Right lobe of liver (tissue), 4 donors: ENCODE results near the gene PIWIL1.

Experiments
- POLR2A ChIP-seq: fragments of 450-650 bp; IDR thresholded peaks from one replicate; pipeline ENCODE4 v1.6.1; 2017; ENCODE audit warnings: antibody characterized with exemption, mild to moderate bottlenecking
- TF ChIP-seq, protein P1 (sequence below), 4 donors: fragments of 200-600 bp in 3 of 4; fragments of 450-650 bp in 1 of 4; IDR thresholded peaks; one replicate each; pipeline versions ENCODE4 v1.5.1 to v1.8.0; 2016 to 2022; ENCODE audit warnings: antibody characterized with exemption in 4 of 4, mild to moderate bottlenecking in 2 of 4
- donor health status: DM: no; HTN: no; CAD: no.
- donor health status: DM: no; HTN: no; CAD: no.
- donor health status: DM: no; HTN: yes; CAD: no.

- TF ChIP-seq, protein P1, sequence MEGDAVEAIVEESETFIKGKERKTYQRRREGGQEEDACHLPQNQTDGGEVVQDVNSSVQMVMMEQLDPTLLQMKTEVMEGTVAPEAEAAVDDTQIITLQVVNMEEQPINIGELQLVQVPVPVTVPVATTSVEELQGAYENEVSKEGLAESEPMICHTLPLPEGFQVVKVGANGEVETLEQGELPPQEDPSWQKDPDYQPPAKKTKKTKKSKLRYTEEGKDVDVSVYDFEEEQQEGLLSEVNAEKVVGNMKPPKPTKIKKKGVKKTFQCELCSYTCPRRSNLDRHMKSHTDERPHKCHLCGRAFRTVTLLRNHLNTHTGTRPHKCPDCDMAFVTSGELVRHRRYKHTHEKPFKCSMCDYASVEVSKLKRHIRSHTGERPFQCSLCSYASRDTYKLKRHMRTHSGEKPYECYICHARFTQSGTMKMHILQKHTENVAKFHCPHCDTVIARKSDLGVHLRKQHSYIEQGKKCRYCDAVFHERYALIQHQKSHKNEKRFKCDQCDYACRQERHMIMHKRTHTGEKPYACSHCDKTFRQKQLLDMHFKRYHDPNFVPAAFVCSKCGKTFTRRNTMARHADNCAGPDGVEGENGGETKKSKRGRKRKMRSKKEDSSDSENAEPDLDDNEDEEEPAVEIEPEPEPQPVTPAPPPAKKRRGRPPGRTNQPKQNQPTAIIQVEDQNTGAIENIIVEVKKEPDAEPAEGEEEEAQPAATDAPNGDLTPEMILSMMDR (IDR thresholded peaks at IDR 0.05) = no peak
- no peak for TF ChIP-seq POLR2A
Observed at GRCh38 chr12:130298322-130299021, 39.2 kb upstream of the PIWIL1 start.
